ENCODE results near the gene NECAP2. TPM values are rescaled to one million over a fixed set of nuclear protein-coding genes. Genes with fewer than 3 reads are reported as not detected.
"Not testable (repeated sequence)": the region's sequence is repeated elsewhere in the genome, so short reads cannot be mapped to it uniquely, and the experiment has no call there.

Gene NECAP2
- total RNA-seq, 3 donors from 2014 or later = 63.5 to 71.6 (median 64.8) TPM

DNA sequence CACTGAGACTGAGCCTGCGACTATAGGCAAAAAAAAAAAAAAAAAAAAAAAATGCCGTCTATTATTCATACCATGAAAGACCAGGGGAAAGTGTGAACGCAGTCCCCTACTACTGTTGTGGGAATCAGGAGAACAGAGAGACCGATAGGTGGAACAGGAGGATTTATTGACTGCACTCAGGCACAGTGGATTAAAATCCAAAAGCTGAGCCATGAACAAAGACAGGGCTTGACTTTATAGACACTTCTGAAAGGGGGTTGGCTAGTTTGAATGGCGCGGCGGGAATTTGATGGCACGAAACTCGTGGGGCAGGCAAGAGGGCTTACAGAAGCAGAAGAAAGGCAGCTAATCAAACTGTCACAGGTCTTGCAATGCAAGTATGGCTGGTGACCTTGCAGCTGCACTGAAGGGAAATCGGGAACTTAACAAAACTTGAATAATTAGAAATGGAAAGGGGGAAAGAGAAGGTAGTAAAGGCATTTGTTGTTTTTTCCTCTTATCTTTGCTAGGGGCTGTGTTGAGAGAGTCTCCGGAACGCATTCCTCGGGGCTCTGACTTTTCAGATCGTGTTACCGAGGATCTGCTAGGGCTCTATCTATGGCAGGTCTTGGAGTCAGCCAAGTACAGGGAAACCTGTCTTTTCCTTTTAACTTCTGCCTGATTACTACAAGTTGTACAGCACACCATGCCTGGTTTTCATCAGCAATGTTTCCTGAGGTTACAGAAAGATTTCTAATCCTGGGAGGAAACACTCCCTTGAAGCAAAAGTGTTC is 66.0 kb downstream of the NECAP2 start:
- not testable (repeated sequence) for H3K27me3 Mint-ChIP-seq (ENCODE audit: low read depth); H3K4me1 Mint-ChIP-seq (ENCODE audit: low read depth); H3K4me3 Mint-ChIP-seq; H3K36me3 Mint-ChIP-seq (ENCODE audit: insufficient read depth); ATAC-seq; DNase-seq; H3K9me3 Mint-ChIP-seq

DNA sequence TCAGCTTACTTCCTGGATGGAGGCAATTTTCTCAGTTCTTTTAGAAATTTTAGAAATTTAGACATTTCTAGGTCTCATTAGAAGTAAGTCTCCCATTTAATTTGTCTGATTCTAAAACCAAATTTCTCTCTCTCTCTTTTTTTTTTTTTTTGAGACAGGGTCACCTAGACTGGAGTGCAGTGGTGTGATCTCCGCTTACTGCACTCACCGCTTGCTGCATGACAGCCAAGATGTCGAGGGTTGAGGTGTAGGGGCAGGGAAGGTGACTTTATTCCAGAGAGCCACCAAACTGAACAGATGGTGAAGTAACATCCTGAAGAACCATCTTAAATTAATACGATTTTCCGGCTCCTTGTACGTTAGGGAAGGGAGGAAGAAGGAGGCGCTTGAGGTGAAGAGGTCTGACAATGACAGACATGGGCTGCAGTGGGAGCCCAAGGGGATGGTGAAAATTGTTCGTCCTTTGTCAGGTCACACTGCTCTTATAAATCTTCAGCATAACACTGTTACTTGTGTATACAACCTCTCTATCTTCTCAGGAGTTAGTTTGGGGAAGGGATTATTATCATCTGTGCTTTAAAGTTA is 68.4 kb downstream of the NECAP2 start:
- not testable (repeated sequence) for H3K36me3 Mint-ChIP-seq (ENCODE audit: insufficient read depth); ATAC-seq; H3K4me1 Mint-ChIP-seq (ENCODE audit: low read depth); H3K9me3 Mint-ChIP-seq; H3K4me3 Mint-ChIP-seq; H3K27me3 Mint-ChIP-seq (ENCODE audit: low read depth); DNase-seq

Other genes starting within 250 kb of the NECAP2 start
- gene ARHGEF19, start 228.1 kb upstream of the NECAP2 start, total RNA-seq = 10 to 100 TPM; 10.6 to 16.6 (median 11.1) TPM
- 1 to 10 TPM; 5.0 to 7.1 (median 6.5) TPM for gene CPLANE2, start 203.5 kb upstream of the NECAP2 start, total RNA-seq
- gene FBXO42, start 88.2 kb upstream of the NECAP2 start, total RNA-seq = 10 to 100 TPM; 12.4 to 14.3 (median 13.4) TPM
- gene SZRD1, start 73.5 kb upstream of the NECAP2 start, total RNA-seq = 100 to 1,000 TPM; 194 to 215 (median 212) TPM
- not detected for gene SPATA21, start 3.3 kb upstream of the NECAP2 start, total RNA-seq
- 1,000 to 10,000 TPM; 1,321 to 1,622 (median 1,616) TPM for gene RNU1-1, start 73.6 kb downstream of the NECAP2 start, total RNA-seq
- gene NBPF1, start 172.8 kb downstream of the NECAP2 start, total RNA-seq = 1 to 10 TPM; 4.9 to 8.4 (median 5.8) TPM
- gene RNU1-3, start 226.2 kb downstream of the NECAP2 start, total RNA-seq = 1,000 to 10,000 TPM; 1,321 to 1,622 (median 1,616) TPM

Measured in activated T-cell treated with anti-CD3 and anti-CD28 coated beads, Interleukin-2, amount 50 U/mL, for 4 hours (primary cell).